ENCODE results near the gene ATRX.
"Not testable (repeated sequence)": the region's sequence is repeated elsewhere in the genome, so short reads cannot be mapped to it uniquely, and the experiment has no call there.

The ATRX gene

DNA sequence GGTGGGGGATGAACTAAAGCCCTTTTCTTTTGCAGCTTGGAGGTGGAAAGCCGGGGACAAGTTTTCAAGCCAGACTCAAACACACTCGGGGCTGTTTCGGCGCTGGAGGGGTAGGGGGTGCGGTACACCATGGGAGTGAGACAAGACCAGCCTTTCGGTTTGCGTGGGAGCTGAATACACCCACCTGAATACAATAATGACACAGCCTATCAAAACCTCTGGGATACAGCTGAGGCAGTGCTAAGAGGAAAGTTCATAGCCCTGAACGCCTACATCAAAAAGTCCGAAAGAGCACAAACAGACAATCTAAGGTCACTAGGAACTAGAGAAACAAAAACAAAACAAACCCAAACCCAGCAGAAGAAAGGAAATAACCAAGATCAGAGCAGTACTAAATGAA is 163.3 kb downstream of the ATRX start:
- DNase-seq (ENCODE audit: low spot score), result no peak

- no peak for DNase-seq (ENCODE audit: low spot score)
Measured at GRCh38 chrX:77622233-77622632, 163.8 kb downstream of the ATRX start.

DNA sequence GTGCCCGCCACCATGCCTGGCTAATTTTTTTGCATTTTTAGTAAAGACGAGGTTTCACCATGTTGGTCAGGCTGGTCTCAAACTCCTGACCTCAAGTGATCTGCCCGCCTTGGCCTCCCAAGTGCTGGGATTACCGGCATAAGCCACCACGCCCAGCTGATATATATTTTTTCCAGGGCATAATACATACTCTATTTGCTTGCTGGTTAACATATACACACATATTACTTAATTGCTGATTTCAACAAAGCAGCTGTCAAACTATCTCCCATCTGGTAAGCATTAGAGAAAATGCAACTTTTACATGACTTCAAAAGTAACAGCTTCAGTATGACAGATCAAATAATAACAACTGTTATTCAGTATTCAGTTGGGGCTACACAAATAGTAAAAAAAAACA is 164.6 kb downstream of the ATRX start:
- DNase-seq (ENCODE audit: low spot score), result not testable (repeated sequence)

GRCh38 chrX:77617206-77617605 is 168.8 kb downstream of the ATRX start:
- no peak for DNase-seq (ENCODE audit: low spot score)

DNA sequence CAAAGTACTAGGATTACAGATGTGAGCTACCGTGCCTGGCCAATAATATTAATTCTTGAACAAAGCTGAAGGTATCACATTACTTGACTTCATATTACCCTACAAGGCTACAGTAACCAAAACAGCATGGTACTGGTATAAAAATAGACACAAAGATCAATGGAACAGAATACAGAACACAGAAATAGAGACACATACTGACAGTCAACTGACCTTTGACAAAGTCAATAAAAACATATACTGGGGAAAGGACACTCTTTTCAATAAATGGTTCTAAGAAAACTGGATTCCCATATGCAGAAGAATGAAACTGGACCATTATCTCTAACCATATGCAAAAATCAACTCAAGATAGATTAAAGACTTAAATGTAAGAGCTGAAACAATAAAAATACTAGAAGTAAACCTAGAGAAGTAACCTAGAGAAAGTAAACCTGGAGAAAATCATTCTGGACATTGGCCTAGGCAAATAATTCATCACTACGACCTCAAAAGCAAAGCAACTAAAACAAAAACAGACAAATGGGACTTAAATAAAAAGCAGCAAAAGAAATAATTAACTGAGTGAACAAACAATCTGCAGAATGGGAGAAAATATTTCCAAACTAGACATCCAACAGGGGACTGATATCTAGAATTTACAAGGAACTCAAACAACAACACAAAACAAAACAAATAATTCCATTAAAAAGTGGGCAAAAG is 182.2 kb downstream of the ATRX start:
- DNase-seq (ENCODE audit: low spot score), result no peak

- no peak for DNase-seq (ENCODE audit: low spot score)
Measured at GRCh38 chrX:77597511-77597910, 188.5 kb downstream of the ATRX start.

DNA sequence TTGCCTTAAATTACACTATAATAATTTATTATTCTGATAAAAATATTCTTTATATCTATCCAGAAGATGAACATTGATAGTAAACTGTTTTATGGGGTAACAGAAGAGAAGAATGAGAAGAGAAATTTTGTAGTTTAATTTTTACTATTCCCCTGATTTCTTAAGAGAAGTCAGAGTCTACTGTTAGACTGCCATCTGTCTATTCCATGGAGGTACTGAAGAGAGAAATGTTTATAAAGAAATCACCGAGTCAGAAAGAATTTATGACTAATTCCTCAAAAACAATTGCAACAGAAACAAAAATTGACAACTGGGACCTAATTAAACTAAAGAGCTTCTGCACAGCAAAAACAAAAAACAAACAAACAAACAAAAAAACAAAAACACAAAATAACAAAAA is 188.9 kb downstream of the ATRX start:
- no peak for DNase-seq (ENCODE audit: low spot score)

DNA sequence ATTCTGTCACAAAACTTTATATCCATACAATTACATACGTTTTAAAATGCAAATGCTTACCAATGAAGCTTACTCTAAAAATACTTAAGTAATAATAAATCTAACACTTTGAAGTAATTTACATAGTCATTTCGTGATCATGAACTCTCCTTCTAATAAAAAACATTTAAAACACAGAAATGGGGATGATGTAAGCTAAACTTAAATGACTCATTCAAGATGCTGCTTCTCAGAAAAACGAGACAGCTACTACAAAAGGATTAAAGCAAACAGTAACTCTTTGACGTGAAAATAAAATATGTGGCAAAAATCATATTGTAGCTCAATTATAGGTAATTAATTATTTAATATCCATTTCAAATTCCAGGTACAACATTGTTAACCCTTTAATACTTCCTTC is 190.2 kb downstream of the ATRX start:
- no peak for DNase-seq (ENCODE audit: low spot score)

GRCh38 chrX:77572322-77572721 is 213.7 kb downstream of the ATRX start:
- no peak for DNase-seq (ENCODE audit: low spot score)

DNA sequence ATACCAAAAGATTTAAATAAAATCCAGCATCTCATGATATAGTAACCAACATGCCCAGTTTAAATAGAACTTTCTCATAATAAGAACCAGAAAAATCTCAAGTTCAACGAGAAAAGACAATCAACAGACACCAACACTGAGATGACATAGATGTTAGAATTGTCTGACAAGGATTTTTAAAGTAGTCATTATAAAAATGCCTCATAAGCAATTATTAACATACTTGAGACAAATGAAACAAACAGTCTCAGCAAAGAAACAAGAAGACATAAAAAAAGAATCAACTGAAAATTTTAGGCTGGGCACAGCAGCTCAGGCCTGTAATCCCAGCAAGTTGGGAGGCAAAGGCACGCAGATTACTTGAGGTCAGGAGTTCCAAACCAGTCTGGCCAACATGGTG is 220.7 kb downstream of the ATRX start:
- DNase-seq (ENCODE audit: low spot score), result no peak

GRCh38 chrX:77564823-77565222 is 221.2 kb downstream of the ATRX start:
- no peak for DNase-seq (ENCODE audit: low spot score)

- no peak for DNase-seq (ENCODE audit: low spot score)
Measured at GRCh38 chrX:77561372-77561771, 224.6 kb downstream of the ATRX start.

- no peak for DNase-seq (ENCODE audit: low spot score)
Measured at GRCh38 chrX:77556276-77556675, 229.7 kb downstream of the ATRX start.

DNA sequence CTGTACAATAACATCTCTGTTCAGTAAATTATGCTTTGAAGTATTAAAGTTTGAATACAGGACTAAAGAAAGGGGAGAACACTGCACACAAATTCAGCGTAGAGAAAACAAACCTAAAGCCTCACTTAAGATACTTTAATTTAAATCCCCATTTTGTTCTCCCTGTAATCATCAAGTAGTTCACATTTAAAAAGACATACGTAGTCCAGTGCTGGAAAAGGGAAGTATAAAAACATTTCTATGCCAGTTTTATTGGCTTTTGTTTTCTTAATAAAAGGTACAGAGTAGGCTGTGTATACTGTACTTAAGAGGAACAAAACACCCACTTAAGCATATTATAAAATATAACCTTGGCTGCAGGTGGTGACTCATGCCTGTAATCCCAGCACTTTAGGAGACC is 237.3 kb downstream of the ATRX start:
- DNase-seq (ENCODE audit: low spot score), result no peak

- DNase-seq (ENCODE audit: low spot score), result not testable (repeated sequence)
Measured at GRCh38 chrX:77539778-77540177, 246.2 kb downstream of the ATRX start.

DNA sequence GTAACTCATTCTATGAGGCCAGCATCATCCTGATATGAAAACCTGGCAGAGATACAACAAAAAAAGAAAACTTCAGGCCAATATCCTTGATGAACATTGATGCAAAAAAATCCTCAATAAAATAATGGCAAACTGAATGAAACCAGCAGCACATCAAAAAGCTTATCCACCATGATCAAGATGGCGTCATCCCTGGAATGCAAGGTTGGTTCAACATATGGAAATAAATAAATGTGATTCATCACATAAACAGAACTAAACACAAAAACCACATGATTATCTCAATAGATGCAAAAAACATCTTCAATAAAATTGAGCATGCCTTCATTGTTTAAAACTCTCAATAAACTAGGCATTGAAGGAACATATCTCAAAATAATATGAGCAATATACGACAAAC is 254.8 kb downstream of the ATRX start:
- DNase-seq (ENCODE audit: low spot score), result not testable (repeated sequence)

- DNase-seq (ENCODE audit: low spot score), result no peak
Measured at GRCh38 chrX:77528034-77528433, 258.0 kb downstream of the ATRX start.

DNA sequence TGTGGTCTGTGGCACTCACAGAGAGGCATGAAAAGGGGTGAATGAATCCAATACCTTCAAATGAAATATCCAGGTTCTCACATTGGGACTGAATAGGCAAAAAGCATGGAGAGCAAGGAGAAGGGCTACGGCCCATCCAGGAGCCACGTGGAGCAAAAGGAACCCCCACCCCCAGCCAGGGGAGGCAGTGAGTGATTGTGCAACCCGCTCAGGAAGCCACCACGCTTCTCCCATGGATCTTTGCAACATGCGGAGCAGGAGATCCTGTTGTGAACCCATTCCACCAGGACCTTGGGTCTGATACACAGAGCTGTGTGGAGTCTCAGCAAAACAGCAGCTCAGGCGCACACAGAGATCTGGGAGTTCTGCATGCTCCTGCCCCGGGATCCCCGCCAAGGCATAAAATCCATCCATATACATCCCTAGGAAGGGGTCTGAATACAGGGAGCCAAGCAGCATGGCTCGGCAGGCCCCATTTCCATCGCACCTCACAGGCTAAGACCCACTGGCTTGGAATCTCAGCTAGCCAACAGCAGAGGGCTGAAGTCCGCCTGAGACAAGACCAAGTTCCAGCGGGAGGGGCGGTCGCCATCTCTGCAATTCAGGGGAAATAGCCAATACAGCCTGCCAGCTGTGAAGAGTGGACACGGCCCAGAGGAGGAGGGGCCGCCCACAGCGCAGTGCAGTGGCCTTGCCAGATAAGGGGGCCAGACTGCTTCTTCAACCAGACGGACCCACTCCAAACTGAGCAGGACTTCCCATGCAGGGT is 258.6 kb downstream of the ATRX start:
- no peak for DNase-seq (ENCODE audit: low spot score)

- DNase-seq (ENCODE audit: low spot score), result no peak
Measured at GRCh38 chrX:77519765-77520164, 266.3 kb downstream of the ATRX start.

DNA sequence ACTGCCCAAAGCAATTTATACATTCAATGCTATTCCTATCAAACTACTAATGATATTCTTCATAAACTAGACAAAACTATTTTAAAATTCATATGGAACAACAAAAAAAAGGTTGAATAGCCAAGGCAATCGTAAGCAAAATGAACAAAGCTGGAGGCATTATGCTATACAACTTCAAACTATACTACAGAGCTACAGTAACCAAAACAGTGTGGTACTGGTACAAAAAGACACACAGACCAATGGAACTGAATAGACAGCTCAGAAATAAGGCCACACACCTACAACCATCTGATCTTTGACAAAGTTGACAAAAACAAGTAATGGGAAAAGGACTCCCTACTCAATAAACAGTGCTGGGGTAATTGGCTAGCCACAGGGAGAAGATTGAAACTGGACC is 271.8 kb downstream of the ATRX start:
- no peak for DNase-seq (ENCODE audit: low spot score)

DNA sequence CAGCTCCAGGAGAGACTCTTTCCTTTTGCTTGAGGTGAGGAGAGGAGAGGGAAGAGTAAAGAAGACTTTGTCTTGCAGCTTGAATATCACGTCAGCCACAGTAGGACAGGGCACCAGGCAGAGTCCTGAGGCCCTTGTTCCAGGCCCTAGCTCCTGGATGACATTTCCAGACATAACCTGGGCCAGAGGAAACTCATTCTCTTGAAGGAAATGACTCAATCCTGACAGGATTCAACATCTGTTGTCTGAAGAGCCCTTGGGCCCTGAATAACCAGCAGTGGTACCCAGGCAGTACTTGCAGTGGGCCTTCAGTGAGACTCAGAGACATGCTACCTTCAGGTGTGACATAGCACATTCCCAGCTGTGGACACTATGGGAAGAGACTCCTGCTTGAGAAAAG is 276.0 kb downstream of the ATRX start:
- no peak for DNase-seq (ENCODE audit: low spot score)

GRCh38 chrX:77505227-77505626 is 280.8 kb downstream of the ATRX start:
- no peak for DNase-seq (ENCODE audit: low spot score)

DNA sequence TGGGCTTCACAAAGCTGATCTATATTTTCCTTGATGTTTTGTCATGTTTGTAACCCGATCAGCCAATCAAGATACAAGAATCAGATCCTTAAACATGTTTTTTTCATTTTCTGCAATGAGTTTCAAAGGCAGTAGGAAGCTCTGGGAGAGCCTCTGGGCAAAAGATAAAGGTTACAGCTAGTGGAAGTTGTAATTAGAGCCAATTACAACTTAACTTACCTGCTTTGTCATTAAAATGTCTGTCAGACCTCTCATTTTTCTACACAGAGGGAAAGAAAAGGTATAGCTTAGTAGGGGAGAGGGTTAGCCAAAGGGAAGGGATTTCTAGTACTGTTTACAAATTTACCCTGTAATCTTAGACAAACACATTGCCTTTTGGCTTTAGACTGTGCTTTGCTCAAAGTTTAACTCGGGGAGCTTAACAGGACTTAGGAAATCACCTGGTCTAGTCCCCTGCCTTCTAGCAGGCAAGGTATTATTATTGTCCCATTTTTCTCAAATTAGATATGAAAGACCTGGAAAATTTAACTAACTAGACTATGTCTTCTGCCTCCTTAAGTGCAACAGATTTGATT is 283.0 kb downstream of the ATRX start:
- no peak for DNase-seq (ENCODE audit: low spot score)

All from hematopoietic multipotent progenitor cell treated with erythropoietin and hydrocortisone succinate and interleukin-3 and kit ligand, for 17 days (in vitro differentiated cells).